Fibroblast of mammary gland (primary cell): ENCODE measurements around the gene NDUFAF8.

Experiments used
- DNase-seq: peaks from one replicate; pipeline ENCODE4 v3.0.0-alpha.2; 2010; ENCODE audit warnings: low read depth
- H3K4me3 ChIP-seq: 2 replicates; pipeline ENCODE4 v1.5.1; 2011; ENCODE audit warnings: low read depth, mild to moderate bottlenecking, low read length, moderate library complexity; ENCODE audit not compliant: control insufficient read depth
- CTCF ChIP-seq: conservative IDR thresholded peaks from 2 replicates; pipeline ENCODE4 v1.5.1; 2011; ENCODE audit warnings: low read depth, low read length, inconsistent platforms; ENCODE audit not compliant: control insufficient read depth, insufficient read depth

The NDUFAF8 gene

GRCh38 chr17:81196505-81197408, 42.4 kb upstream of the NDUFAF8 start:
- DNase-seq, result no peak
- H3K4me3 ChIP-seq, result no peak overlapping the region
- no peak for TF ChIP-seq CTCF

GRCh38 chr17:81197409-81197795, 41.7 kb upstream of the NDUFAF8 start:
- no peak for DNase-seq
- H3K4me3 ChIP-seq, result no peak overlapping the region
- TF ChIP-seq CTCF, result no peak

- no peak for TF ChIP-seq CTCF
- no peak overlapping the region for H3K4me3 ChIP-seq
- DNase-seq, result no peak
Observed at GRCh38 chr17:81197831-81198490, 41.2 kb upstream of the NDUFAF8 start.

- no peak overlapping the region for H3K4me3 ChIP-seq
- no peak for TF ChIP-seq CTCF
- DNase-seq, result no peak
Observed at GRCh38 chr17:81198826-81199481, 40.2 kb upstream of the NDUFAF8 start.

- H3K4me3 ChIP-seq, result no peak overlapping the region
- TF ChIP-seq CTCF, result no peak
- DNase-seq, result no peak
Observed at GRCh38 chr17:81199482-81199830, 39.7 kb upstream of the NDUFAF8 start.

GRCh38 chr17:81200201-81200600, 38.9 kb upstream of the NDUFAF8 start:
- TF ChIP-seq CTCF, result no peak
- H3K4me3 ChIP-seq, result no peak overlapping the region
- DNase-seq, result no peak
